Middle frontal gyrus (tissue), 1 donor: Measurements from ENCODE around the gene DGKB.

ENCODE experiments used
- DNase-seq: peaks from one replicate; pipeline ENCODE4 v3.0.0-alpha.2; 2015; ENCODE audit warnings: low spot score; ENCODE audit errors: extremely low spot score

DGKB gene

DNA sequence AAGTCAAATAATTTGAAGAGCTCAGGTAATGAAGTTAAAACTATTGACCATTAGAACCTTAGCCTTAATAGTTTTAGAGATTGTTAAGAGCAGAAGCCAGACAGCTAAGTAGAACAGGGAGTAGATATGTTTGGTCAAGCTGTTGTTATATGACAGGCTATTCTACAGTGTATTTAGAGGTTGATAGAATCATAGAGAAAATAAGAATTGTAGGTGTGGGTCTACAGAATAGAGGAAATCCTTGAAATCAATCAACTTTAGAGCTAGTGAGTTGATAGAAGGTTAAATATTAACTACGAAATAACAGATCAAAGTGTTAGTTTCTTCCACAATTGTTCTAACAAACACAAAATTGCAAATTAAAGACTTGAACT lies 80.1 kb downstream of the DGKB start:
- DNase-seq: no peak

DNA sequence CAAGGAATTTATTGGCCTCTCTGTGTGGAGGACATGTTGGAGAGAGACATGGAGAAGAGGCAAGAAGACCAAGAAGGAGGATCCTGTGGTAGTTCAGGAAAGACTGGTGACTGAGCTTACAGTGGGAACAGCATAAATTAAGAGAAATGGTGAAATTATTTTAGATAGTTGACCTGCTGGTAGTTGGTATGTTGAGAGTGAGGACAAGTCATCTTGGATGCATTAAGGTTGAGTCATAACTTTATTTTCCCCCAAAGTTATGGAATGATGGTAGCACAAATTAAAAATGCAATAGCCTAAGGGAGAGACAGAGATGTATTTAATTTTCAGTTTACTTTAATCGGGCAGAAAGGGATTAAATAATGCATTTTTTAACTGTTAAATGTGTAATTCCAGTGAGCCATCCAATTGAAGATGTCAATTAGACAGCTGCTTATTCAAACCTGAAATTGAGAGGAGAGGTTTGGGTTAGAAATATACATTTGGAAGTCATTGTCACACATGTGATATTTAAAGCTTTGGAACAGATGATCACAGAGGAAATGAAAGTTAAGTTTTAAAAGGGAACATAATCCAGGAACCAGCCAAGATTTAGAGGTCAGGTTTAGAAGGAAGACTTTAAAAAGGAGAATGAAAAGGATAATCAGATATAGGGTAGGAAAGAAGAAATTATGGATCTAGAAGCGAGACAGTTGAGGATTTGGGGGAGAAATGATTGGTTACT lies 80.6 kb downstream of the DGKB start:
- no peak for DNase-seq

DNA sequence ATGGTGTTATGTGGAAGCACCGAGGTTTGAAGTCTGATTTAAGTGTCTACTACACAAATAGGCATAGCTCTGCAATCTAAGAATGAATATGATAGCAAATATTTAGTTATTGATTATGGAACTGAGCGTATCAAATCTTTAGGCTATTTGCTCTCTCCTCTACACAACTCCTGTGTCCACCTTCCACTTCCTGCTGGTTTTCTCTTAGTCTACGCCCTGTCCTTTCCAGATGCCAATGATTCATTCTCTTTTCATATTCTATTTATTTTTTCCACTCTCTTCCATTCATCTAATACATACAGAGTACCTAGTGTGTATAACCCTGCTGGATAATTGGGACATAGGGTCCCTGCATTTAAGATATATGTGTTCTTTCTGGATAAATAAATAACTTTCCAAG lies 83.7 kb downstream of the DGKB start:
- DNase-seq: no peak

DNA sequence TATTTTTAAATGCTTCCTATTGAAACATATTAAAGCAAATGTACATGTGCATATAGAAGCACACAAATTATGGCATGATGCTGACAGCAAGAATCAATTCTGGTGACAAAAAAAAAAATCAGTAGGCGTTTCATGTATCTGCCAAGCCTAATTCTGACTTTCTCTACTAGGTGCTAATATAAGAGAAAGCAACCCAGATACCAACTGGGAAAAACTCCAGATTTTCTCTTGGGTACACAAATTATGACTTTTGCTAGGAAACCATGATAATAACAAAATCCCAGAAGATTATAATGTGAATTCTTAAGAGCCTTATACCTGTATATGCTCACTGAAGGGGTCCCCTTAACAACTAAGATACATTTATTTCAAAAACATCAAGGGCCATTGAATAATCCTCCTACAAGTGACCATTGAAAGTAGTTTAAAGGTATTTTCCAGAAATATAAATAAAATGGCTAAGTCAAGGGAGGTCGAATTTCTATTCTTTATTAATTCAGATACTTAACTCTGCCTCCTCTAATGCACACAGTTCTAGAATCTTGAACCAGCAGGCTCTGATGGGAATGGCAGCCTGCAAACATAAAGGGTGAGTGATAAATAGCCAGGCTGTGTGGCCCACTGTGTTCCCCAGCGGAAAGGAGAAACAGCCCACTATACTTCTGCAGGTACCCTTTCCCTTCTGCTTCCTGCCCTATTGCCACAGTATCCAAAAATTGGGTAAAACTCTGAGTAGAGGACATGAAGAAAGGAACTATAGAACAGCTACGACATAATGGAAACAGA lies 84.5 kb downstream of the DGKB start:
- DNase-seq: no peak

DNA sequence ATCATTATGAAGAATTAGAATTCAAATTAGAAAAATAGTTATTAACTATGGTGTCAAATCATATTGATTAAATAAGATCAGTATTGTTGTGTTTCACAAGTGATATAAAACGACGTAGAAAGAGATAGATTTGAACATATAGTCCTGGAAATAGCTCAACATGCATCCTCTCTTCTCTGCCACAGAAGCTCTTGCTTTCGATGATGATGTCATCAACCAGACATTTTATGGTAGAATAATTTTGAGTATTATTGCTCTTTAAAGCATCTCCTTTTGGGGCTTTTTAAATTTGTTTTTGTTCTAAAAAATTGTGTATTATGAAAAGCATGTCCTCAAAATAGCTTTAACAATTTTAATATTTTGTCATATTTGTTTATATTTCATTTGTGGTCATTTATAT lies 95.0 kb downstream of the DGKB start:
- no peak for DNase-seq

DNA sequence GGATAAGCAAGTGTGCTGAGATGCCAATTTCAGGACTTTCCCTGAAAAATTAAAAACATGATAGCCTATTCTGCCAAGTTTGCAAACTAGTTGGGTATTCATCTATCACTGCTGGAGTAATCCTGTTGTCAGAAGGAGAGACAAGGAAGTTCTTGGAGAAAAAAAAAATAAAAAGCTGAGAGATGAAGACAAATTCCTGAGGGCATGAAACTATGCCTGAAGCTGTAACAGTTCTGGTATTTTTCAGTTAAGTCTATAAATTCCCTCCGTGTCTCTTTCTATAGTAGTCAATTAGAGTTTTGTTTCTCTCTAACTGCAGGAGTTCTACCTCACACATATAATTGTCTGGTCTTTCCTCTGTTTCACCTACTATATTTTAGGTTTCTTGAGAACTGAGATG lies 95.7 kb downstream of the DGKB start:
- DNase-seq: no peak

DNA sequence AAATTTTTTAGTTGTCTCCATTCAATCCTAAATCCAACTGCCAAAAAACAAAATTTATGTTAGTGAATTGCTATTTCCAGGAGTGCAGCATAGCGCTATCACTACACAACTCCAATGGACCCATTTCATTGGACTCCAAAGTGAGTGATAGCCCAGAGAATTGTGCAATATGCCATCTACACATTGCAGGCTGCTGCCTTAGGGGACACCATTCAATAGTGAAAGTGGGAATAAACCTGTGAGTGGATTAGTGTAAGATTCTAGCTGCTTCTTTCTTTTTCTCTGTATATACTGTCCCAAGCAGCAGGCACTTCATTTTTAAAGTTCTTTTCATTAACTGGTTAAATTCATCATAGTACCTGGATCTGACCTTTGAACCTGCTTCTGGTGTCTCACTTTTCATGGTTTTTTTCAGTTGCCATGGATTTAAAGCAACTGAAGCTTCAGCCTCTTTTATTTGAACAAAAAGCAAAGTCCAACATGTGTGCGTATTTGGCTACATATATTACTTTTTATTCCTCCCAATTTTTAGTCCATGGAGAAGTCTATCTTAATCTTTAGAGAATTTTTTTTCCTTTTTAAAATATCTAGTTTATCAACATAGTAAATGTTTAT lies 97.3 kb downstream of the DGKB start:
- DNase-seq: no peak

DNA sequence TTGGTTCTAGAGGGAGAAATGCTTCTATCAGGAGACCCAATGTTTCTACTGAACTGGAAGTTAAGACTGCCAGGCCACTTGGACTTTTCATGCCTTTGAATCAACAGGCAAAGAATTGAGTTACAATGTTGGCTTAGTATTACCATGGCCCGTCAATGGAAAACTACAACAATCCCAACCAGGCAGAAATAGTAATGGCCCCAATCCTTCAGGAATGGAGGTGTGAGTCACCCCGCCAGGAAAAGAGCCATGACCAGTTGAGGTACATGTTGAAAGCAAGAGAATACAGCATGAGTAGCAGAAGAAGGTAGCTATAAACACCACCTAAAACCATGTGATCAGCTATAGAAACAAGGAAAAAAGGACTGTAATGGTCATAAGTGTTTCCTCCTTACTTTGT lies 101.9 kb downstream of the DGKB start:
- DNase-seq: no peak

DNA sequence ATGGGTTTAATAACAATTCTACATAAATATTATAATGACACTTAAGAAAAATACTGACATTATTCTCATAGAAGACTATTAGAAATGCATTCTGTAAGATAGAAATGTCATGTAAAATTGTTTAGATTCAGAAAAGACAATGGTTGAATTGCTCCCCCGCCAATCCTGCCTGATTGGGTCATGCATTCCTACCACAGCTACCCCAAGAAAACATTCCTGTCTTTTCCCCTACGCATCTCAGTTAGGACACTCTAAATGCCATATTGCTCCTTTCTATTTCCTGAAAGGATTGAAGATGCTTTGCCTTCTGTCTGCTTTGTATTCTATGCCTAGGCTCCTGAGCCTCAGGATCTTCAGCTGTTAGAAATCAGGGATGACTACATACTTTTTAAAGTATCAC lies 109.4 kb downstream of the DGKB start:
- no peak for DNase-seq

DNA sequence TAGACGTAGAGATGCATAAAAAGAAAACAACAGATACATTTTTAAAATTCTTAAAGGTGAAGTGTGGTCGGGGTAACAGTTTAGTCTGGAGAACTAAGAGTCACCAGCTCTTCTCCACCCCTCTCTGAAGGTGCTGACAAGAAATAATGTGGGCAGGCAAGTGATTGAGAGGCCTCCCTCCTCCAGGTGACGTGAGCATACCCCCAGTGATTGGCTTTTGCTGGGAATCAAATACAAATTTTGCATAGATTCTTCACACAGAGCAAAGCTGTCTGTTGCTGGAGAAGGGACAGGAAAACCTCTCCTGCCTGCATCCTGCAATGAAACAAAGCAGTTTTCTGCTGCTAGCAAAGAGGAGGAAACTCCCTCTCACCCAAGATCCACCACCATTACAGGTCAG lies 115.0 kb downstream of the DGKB start:
- no peak for DNase-seq

DNA sequence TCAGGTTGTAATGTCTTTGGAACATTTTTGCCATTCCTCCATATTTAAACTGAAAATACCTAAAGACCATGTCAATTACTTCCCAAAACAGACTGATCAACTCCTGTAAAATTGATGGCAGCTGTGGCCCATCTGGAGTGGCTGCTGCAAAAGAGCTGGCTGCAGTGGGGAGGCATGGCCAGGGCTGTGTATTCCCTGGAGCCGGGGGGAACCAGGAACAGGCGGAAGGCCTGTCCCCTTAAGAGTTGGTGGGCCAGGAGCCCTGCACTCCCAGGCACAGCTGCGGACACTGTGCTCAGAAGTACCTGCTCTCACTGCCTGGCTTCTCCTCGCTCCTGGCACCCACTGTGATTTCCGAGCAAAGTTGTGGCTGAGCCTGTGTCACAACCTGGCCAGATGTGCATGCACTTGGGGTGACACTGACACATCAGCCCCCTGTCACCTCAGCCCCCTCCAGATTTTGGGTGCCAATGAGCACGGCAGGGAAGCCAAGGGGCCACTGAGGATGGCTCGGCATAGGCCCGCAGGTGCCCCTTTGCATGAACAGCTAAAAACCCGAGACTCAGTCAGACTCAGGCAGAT lies 116.1 kb downstream of the DGKB start:
- DNase-seq: no peak

DNA sequence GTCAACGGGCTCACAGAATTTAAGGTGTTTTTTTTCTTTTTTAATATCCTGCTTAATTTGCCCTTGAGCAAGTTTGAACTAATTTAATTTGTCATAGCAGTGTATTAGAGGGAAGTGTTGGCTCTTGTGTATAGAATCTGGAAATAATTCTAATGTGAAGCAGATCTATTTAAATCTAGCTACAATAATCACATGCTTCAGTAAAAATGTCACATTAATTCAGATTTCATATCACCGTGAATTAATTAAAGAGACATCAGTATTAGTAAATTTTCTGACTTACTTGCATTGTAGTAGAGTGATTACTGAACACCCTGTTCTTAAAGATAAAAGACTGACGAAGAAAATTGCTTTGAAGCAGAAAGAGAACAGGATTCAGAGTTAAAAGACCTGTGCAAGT lies 124.7 kb downstream of the DGKB start:
- no peak for DNase-seq

DNA sequence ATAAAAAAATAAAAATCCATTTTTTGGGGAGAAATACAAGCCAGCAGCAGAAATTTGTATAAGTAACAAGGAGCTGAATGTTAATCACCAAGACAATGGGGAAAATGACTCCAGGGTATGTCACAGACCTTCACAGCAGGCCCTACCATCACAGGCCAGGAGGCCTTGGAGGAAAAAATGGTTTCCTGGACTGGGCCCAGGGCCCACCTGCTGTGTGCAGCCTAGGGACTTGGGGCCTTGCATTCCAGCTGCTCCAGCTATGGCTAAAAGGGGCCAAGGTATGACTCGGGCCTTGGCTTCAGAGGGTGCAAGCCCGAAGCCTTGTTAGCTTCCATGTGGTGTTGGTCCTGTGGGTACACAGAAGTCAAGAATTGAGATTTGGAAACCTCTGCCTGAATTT lies 126.3 kb downstream of the DGKB start:
- no peak for DNase-seq

DNA sequence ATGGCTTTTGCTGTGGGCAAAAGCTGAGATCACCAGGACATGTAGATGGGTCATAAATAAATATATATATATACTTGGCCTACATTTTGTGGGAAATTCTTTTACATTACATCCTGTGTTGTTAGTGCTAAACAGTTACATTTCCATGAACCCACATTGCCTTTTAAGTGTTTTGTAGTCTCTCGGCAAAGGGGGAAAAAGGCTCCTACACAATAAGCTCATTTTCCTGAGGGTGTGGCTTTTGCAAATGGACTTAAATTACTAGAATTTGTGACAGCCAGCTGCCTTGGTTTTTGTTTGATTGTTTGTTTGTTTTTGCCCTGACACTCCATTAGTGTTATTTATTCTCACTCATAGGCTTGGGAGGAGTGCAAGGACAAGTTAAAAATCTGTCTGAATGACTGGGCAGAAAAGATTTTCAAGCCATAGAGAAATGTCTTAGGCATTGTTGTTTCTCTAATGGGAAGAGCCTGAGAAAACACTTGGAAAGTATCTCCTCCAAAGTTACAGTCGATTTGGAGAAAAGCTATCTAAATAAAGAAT lies 128.8 kb downstream of the DGKB start:
- no peak for DNase-seq

DNA sequence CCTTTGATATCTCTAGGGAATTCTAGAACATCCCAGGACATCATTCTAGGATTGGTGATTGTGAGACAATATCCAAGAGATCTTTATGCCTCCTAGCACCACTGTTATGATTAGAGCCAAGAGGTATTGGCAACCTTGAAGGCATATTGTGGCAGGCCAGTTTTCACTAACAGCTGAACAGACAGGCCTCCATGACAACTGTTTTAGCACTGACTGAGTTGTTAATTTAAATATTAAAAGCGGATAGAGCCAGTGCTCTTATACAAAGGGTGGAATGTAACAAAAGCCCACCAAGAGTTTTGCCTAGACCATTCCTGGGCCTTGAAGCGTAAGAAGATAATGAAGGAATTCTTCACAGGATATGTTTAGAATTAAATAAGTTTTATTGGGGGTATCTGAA lies 131.9 kb downstream of the DGKB start:
- DNase-seq: no peak

DNA sequence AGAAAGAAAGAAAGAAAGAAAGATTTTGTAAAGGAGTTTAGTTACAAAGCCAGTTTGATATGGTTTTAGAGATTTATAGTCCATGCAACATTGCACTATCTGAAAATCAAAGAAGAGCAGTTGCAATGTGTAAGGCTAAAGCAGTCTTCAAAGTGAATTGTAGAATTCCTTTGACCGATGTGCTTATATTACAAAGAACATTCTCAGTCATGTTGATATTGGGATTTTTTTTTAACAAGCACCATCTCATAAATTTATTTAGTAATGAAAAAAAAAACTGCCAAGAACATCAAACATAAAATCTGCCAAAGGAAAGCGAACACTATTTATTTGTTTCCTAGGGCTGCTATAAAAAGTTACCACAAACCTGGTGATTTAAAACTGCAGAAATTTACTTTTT lies 133.3 kb downstream of the DGKB start:
- DNase-seq: no peak

DNA sequence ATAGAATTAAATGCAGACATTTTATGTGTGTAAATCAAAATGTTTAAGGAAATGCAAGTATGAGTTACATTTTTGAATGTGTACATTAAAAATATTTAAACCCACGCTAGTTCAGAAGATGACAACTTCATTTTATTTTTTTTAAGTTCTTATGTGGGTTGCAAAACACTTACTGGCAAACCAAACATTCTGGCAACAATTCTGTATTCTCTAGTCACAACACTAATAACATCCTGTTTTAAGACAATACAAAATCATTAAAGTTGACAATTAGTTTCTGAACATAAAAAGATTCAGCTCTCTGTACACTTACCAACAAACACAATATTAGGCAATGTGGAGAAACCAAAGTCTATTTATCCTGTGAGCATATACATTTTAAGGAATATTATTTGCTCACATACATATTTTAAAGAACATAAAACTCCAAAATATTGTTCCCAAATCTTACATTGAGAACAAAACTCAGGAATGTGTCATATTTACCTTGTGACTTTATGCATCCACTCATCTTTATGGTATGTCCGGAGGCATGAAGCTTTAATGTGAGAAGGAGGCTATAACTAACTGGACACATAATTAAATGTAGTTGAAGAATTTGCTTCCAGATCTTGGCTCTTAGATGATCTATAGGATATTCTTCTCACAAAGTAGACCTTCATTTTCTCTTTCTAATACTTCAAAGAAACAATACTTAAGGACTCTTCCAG lies 134.7 kb downstream of the DGKB start:
- no peak for DNase-seq

DNA sequence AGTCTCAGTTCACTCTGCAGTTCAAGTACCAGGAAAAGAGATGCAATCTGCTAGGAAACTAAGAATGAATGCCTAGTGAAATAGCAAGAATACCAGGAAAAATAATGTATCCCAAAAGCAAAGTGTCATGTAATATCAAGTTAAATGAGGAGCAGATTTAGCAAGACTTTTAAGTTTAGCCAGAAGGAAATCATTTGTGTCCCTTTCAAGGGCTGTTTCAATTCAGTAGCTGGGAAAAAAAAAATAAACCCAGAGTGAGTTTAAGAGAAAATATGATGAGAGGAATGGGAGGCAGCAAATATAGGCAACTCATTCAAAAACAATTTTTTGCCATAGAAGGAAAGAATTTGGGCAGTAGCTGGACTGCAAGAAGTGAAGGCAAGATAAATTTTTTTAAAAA lies 135.8 kb downstream of the DGKB start:
- DNase-seq: no peak

DNA sequence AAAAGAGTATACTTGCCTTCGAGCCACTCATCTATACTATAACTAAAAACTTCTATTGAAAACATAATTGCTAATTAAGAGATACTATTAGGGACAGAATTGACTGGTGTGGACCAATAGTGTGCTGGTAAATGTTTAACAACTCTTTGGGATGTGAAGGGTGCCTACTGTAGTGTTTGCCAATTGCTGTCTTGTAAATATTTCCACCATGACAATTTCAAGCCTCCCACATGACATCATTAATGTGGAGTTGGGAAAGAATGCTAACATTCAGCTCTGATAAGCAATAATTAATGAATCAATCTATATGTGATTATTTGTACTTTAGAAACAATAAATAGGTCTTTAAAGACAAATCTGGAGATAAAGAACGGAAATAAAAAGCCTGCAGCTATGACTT lies 136.8 kb downstream of the DGKB start:
- DNase-seq: no peak

DNA sequence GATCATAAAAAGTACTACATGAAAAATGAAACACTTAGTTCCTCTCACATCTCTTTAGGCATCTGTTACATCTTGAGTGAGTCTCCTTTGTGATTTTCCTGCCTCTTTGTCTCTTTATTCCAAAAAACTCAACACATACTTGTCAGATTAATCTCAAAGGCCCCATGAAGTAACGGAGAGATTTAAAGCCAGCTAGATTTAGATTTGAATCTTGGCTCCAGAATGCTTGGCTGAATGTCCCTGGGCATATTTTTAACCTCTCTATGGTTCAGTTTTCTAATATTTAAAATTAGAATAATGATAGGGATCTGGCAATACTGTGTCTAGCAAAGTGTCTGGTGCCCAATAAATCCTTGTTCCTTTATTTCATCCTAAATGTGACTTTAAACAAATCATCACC lies 140.0 kb downstream of the DGKB start:
- no peak for DNase-seq

DNA sequence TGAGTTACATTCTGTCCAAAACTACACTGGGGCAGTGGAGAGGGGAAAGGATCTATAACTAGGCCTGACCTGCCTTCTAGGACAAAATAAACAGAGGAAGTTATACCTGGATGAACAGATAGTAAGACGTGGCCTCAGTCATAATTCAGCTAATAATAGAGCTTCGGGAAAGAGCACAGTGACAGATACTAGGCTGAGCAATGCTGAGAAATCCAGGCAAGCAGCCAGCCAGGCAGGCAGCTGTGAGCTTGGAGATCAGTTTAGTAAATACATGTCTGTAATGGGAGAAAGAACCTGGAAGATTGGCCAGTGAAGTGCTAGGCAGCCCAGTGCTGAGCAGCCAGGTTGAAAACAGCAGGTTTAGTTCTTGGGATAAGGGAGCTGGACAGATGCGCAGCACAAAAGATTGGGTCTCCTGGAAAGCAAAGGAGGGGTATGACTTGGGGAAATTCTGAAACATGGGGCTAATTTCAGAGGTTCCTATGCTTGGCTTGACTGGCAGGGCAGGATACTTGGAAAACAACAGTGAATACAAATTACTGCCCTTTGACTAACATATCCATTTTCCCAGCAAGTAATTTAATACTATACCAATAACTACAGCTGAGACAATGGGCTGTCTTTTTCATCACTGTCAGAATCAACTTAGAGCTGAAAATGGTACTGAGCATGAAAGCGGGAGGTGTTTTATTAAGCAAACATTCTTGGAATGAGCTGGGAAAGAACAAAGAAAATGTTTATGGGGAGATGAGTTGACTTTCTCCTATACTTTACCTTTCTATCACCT lies 140.8 kb downstream of the DGKB start:
- DNase-seq: no peak
